ENCODE measurements around the gene SIX4. TPM values are rescaled to one million over a fixed set of nuclear protein-coding genes. Genes with fewer than 3 reads are reported as not detected.

SIX4 gene
- total RNA-seq, 2 donors from 2014 or later = 17.6 to 21.3 TPM

DNA sequence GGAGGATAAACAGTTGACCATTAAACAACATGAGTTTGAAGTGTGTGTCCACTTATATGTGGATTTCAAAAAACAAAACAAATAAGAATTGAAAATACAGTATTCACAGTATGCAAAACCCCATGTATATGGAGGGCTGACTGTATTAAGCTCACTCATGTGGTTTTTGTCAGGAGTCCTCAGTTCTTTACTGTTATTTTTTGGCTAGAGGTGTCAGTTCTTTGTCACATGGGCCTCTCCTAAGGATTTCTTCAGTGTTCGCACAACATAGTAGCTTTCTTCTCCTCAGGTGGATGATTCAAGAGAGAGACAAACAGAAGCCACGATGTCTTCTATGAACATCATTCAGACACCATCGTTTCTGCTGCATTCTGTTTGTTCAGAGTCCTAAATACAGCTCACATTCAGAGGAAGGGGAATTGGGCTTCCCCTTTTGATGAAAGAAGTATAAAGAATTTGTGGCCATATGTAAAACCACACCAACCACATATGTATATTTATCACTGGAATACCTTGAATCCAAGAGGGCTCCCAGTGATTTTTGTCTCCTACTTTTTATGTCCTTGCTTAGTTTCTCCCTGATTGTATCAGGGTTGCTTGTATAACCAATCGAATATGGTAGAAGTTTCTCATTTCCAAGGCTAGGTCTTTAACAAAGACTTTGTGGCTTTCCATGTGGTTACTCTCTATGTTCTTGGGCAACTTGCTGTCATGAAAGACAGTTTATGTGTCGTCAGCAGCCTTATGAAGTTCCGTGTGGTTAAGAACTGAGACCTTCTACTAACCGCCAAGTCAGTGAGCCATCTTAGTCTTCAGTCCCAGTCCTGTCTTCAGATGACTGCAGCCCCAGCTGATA lies 29.3 kb upstream of the SIX4 start:
- no peaks in the 10 kb centered on the region for H3K9me3 ChIP-seq
- TF ChIP-seq POLR2A (IDR thresholded peaks at IDR 0.05) (no peak), POLR2AphosphoS5 (IDR thresholded peaks at IDR 0.05) (no peak)
- TF ChIP-seq, protein P1, sequence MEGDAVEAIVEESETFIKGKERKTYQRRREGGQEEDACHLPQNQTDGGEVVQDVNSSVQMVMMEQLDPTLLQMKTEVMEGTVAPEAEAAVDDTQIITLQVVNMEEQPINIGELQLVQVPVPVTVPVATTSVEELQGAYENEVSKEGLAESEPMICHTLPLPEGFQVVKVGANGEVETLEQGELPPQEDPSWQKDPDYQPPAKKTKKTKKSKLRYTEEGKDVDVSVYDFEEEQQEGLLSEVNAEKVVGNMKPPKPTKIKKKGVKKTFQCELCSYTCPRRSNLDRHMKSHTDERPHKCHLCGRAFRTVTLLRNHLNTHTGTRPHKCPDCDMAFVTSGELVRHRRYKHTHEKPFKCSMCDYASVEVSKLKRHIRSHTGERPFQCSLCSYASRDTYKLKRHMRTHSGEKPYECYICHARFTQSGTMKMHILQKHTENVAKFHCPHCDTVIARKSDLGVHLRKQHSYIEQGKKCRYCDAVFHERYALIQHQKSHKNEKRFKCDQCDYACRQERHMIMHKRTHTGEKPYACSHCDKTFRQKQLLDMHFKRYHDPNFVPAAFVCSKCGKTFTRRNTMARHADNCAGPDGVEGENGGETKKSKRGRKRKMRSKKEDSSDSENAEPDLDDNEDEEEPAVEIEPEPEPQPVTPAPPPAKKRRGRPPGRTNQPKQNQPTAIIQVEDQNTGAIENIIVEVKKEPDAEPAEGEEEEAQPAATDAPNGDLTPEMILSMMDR (IDR thresholded peaks at IDR 0.05) = no peak
- H3K4me1 ChIP-seq (replicated peaks) = no peaks in the 10 kb centered on the region
- H3K27ac ChIP-seq = no peak overlapping the region
- H3K27me3 ChIP-seq (replicated peaks; ENCODE audit: insufficient read depth) = no peaks in the 10 kb centered on the region
- no peaks in the 10 kb centered on the region for H3K36me3 ChIP-seq
- H3K4me3 ChIP-seq = no peak overlapping the region
- WGBS = 87% methylated on average over 7 of the region's 7 CpGs
- intact Hi-C loops (cut with DNase I) = no loop called here
- DNase-seq (ENCODE audit: low spot score) = no peak

DNA sequence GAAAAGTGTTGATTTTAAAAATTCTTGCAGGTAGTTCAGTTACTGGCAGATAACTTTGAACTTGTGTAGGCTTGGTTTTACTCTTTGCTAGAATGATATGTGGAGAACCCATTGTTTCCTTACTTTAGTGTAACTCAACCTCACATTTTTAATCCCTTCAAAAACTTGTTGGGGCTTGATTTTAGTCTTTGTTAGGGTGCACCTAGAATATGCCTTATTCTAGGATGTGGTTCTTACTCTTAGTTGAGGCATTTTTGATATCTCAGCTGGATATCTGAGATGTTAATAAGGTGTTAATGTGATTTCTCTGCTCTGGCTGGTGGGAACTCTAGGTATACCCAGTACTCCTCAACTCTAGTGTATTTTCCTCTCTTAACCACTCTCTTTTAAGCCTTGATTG lies 20.4 kb upstream of the SIX4 start:
- Histone ChIP-seq H3K4me1 (replicated peaks) (no peaks in the 10 kb centered on the region), H3K27me3 (replicated peaks; ENCODE audit: insufficient read depth) (no peaks in the 10 kb centered on the region), H3K9me3 (no peaks in the 10 kb centered on the region), H3K4me3 (no peak overlapping the region), H3K27ac (no peak overlapping the region), H3K36me3 (no peaks in the 10 kb centered on the region)
- DNase-seq (ENCODE audit: low spot score) = no peak
- TF ChIP-seq POLR2AphosphoS5 (IDR thresholded peaks at IDR 0.05) (no peak), POLR2A (IDR thresholded peaks at IDR 0.05) (no peak)
- TF ChIP-seq, protein P1 (IDR thresholded peaks at IDR 0.05) = no peak
- intact Hi-C loops (cut with DNase I) = no loop called here

DNA sequence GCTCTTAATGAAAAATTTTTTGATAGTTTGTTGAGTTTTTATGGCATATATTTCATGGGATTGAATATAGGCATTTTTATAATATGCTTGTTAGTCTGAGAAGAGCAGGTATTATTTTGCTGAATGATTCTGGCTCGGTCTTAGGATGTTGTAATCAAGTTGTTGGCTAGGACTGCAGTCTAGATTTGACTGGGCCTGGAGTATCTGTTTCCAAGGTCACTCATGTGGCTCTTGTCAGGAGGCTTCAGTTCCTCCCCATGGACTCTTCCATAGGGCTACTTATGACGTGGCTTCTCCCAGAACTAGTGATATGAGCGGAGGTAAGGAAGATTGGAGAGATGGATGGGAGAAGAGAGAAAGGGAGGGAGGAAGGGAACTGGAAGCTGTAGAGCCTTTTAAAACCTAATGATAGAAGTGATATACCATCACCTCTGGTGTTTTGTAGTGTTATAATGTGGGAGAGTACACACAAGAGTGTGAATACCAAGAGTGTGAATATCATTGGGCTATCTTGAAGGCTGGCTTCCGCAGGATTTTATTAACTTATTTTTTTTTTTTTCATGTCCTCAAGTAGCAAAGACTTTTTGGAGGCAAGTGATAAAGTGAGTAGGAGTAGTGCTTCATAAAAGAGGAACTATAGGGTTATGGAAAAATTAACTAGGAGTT lies 14.8 kb upstream of the SIX4 start:
- no peak overlapping the region for H3K4me3 ChIP-seq
- no peak for DNase-seq (ENCODE audit: low spot score)
- H3K27ac ChIP-seq = no peak overlapping the region
- no peaks in the 10 kb centered on the region for H3K4me1 ChIP-seq (replicated peaks)
- WGBS = 83% methylated on average over 4 of the region's 4 CpGs
- no peaks in the 10 kb centered on the region for H3K27me3 ChIP-seq (replicated peaks; ENCODE audit: insufficient read depth)
- no peaks in the 10 kb centered on the region for H3K36me3 ChIP-seq
- TF ChIP-seq, protein P1 (IDR thresholded peaks at IDR 0.05) = no peak
- TF ChIP-seq POLR2A (IDR thresholded peaks at IDR 0.05) = no peak
- no peak for TF ChIP-seq POLR2AphosphoS5 (IDR thresholded peaks at IDR 0.05)
- no peaks in the 10 kb centered on the region for H3K9me3 ChIP-seq
- intact Hi-C loops (cut with DNase I) = no loop called here

DNA sequence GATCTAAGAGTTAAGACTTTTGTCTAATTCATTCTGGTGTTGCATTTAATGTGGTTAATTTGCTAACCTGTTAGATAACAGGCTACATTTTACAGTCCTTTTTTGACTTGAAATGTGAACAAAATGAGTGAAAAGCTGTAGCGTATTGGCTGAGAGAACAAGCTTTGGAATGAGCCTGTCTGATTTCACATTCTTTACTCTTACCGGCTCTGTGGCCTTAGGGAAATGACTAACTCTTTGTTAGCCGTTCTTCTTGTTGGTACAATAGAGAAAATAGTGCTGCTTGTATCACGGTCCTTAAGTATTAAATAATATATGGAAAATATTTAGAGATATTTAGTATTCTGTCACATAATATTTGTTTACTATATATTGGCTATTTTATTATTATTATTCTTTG lies 12.3 kb upstream of the SIX4 start:
- Histone ChIP-seq H3K4me1 (replicated peaks) (no peaks in the 10 kb centered on the region), H3K36me3 (no peaks in the 10 kb centered on the region), H3K27ac (no peak overlapping the region), H3K9me3 (no peaks in the 10 kb centered on the region), H3K27me3 (replicated peaks; ENCODE audit: insufficient read depth) (no peaks in the 10 kb centered on the region), H3K4me3 (no peak overlapping the region)
- WGBS = 16% methylated on average over 4 of the region's 4 CpGs
- intact Hi-C loops (cut with DNase I) = no loop called here
- TF ChIP-seq POLR2AphosphoS5 (IDR thresholded peaks at IDR 0.05) (no peak), POLR2A (IDR thresholded peaks at IDR 0.05) (no peak)
- TF ChIP-seq, protein P1 (IDR thresholded peaks at IDR 0.05) = no peak
- no peak for DNase-seq (ENCODE audit: low spot score)

Measured in prostate gland (tissue), 2 donors.